AG04450 (cell line): ENCODE measurements around the gene ATXN3L. TPM values are rescaled to one million over a fixed set of nuclear protein-coding genes. Genes with fewer than 3 reads are reported as not detected.

Experiments
- CTCF ChIA-PET: fragments of 300-600, 350-600 bp; formaldehyde crosslinking; extraction: SDS; loops from one replicate; lab custom pipeline; 2022; ENCODE audit warnings: antibody characterized with exemption, inconsistent platforms; lab: Charles Lee
- POLR2A ChIA-PET: fragments of 350-600 bp; formaldehyde crosslinking; extraction: SDS; loops from one replicate; lab custom pipeline; 2021; ENCODE audit warnings: antibody characterized with exemption, inconsistent platforms; lab: Yijun Ruan, JAX
- DNase-seq: peaks from one replicate; pipeline ENCODE4 v3.0.0-alpha.2; 2011; ENCODE audit warnings: low read depth, low spot score
- H3K27ac ChIP-seq: one replicate; pipeline ENCODE4 v1.5.1; 2012; ENCODE audit warnings: low read depth, low read length, control low read depth
- H3K27me3 ChIP-seq: one replicate; pipeline ENCODE4 v1.6.0; 2012; ENCODE audit warnings: low read length; ENCODE audit not compliant: control insufficient read depth, insufficient read depth
- H3K4me3 ChIP-seq: 2 replicates; pipeline ENCODE4 v1.5.1; 2011; ENCODE audit warnings: mild to moderate bottlenecking, low read depth, low read length, control low read depth
- H3K9me3 ChIP-seq: 2 replicates; pipeline ENCODE4 v1.5.1; 2012; ENCODE audit warnings: low read length; ENCODE audit not compliant: control insufficient read depth, insufficient read depth
- polyA plus RNA-seq: library from polyadenylated mRNA; depleted of rRNA; stranded (reverse); fragments of >200 nt; gene quantifications from 2 replicates; pipeline ENCODE4 v1.2.3, GENCODE V29; 2011
- TF ChIP-seq, protein P1 (sequence below): IDR thresholded peaks from 2 replicates; pipeline ENCODE4 v1.5.1; 2011; ENCODE audit warnings: low read depth, low read length, control low read depth, inconsistent platforms

The ATXN3L gene
- polyA plus RNA-seq, 1 experiment = not detected

DNA sequence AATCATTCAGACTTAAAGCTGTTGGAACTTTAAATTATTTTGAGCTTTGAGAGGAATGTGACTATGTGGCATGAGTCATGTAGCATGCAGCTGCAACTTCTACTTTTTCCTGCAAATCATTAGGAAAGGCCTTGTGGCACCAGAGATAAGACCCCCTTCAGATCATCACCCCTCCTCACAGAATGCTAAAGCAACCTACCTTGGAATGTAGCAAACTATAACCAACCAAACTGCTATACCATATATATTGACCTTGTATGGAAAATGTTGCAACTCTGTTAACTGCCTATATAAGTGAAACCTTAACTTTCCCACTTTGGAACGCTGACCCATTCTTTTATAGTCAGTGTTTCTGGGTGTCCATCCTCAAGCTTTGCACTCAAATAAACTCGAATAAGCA lies 32.0 kb downstream of the ATXN3L start:
- TF ChIP-seq, protein P1, sequence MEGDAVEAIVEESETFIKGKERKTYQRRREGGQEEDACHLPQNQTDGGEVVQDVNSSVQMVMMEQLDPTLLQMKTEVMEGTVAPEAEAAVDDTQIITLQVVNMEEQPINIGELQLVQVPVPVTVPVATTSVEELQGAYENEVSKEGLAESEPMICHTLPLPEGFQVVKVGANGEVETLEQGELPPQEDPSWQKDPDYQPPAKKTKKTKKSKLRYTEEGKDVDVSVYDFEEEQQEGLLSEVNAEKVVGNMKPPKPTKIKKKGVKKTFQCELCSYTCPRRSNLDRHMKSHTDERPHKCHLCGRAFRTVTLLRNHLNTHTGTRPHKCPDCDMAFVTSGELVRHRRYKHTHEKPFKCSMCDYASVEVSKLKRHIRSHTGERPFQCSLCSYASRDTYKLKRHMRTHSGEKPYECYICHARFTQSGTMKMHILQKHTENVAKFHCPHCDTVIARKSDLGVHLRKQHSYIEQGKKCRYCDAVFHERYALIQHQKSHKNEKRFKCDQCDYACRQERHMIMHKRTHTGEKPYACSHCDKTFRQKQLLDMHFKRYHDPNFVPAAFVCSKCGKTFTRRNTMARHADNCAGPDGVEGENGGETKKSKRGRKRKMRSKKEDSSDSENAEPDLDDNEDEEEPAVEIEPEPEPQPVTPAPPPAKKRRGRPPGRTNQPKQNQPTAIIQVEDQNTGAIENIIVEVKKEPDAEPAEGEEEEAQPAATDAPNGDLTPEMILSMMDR = no peak
- DNase-seq = peak; percentile 13
- CTCF ChIA-PET = no interaction called here
- Histone ChIP-seq H3K27me3 (no peaks in the 10 kb centered on the region), H3K27ac (peak overlapping the region; percentile 39), H3K9me3 (peaks cover 7% of the 10 kb centered on the region; the same call in 1 of the 2 replicates), H3K4me3 (no peak overlapping the region)
- POLR2A ChIA-PET = interaction anchor here (0.9 kb wide), 1 partner anchor 86 kb away, joined by 3 read pairs; no protein-coding TSS in a partner anchor

DNA sequence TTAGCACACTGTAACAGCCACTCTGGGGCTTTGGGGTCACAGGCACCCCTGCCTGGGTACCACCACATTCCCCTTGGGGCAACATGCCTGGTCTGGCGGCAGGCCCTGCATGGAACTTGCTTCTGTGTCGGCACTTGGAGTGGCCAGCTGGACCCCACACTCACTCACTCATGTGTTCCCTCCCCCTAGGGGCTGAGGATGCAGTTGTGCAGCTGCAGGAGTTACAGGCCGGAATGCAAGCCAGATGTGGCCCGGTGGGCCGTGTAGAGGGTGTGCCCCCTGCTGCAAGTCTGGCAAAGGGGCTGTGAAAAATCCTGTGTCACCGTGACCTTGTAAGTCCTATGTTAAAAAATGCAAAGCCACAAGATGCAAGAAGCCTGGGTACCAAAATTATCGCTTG lies 34.2 kb downstream of the ATXN3L start:
- no peak for DNase-seq
- H3K27ac ChIP-seq = no peak overlapping the region
- H3K4me3 ChIP-seq = no peak overlapping the region
- POLR2A ChIA-PET = no interaction called here
- no peaks in the 10 kb centered on the region for H3K27me3 ChIP-seq
- peaks cover 7% of the 10 kb centered on the region; the same call in 1 of the 2 replicates for H3K9me3 ChIP-seq
- CTCF ChIA-PET = no interaction called here
- TF ChIP-seq, protein P1 = no peak

- POLR2A ChIA-PET = no interaction called here
- TF ChIP-seq, protein P1 = no peak
- no peak overlapping the region for H3K4me3 ChIP-seq
- CTCF ChIA-PET = no interaction called here
- peaks cover 7% of the 10 kb centered on the region; the same call in 1 of the 2 replicates for H3K9me3 ChIP-seq
- H3K27ac ChIP-seq = no peak overlapping the region
- DNase-seq = no peak
- no peaks in the 10 kb centered on the region for H3K27me3 ChIP-seq
Observed at GRCh38 chrX:13285229-13285628, 34.6 kb downstream of the ATXN3L start.

GRCh38 chrX:13284570-13284969 lies 35.3 kb downstream of the ATXN3L start:
- H3K27ac ChIP-seq = peak overlapping the region; percentile 47
- CTCF ChIA-PET = no interaction called here
- POLR2A ChIA-PET = no interaction called here
- peaks cover 7% of the 10 kb centered on the region; the same call in 1 of the 2 replicates for H3K9me3 ChIP-seq
- H3K27me3 ChIP-seq = no peaks in the 10 kb centered on the region
- DNase-seq = no peak
- no peak overlapping the region for H3K4me3 ChIP-seq
- TF ChIP-seq, protein P1 = no peak

- Histone ChIP-seq H3K27ac (peak overlapping the region; percentile 87), H3K27me3 (no peaks in the 10 kb centered on the region), H3K9me3 (peaks cover 7% of the 10 kb centered on the region; the same call in 1 of the 2 replicates), H3K4me3 (no peak overlapping the region)
- ChIA-PET CTCF (no interaction called here), POLR2A (interaction anchor here (1.2 kb wide), 1 partner anchor 306 kb away, joined by 5 read pairs; no protein-coding TSS in a partner anchor)
- TF ChIP-seq, protein P1 = no peak
- peak; percentile 36 for DNase-seq
Observed at GRCh38 chrX:13283950-13284546, 35.8 kb downstream of the ATXN3L start.
